Renal cortex interstitium (tissue), 11 donors: Measurements from ENCODE around the gene TCEA3. TPM values are rescaled to one million over a fixed set of nuclear protein-coding genes. Genes with fewer than 3 reads are reported as not detected.

ENCODE experiments used
- DNase-seq, 11 donors: peaks; one replicate each; pipeline ENCODE4 v3.0.0-alpha.2; 2013; ENCODE audit warnings: low read depth in 9 of 11, low spot score in 4 of 11; ENCODE audit errors: extremely low read depth in 1 of 11
- polyA plus RNA-seq, 3 donors: library from polyadenylated mRNA; unstranded; fragments of 120-200 nt; gene quantifications; one replicate each; pipeline ENCODE4 v1.2.1, GENCODE V29; 2013; ENCODE audit not compliant: insufficient read length in 3 of 3

The TCEA3 gene
- polyA plus RNA-seq, 3 donors = 45.8 to 62.9 (median 49.2) TPM

DNA sequence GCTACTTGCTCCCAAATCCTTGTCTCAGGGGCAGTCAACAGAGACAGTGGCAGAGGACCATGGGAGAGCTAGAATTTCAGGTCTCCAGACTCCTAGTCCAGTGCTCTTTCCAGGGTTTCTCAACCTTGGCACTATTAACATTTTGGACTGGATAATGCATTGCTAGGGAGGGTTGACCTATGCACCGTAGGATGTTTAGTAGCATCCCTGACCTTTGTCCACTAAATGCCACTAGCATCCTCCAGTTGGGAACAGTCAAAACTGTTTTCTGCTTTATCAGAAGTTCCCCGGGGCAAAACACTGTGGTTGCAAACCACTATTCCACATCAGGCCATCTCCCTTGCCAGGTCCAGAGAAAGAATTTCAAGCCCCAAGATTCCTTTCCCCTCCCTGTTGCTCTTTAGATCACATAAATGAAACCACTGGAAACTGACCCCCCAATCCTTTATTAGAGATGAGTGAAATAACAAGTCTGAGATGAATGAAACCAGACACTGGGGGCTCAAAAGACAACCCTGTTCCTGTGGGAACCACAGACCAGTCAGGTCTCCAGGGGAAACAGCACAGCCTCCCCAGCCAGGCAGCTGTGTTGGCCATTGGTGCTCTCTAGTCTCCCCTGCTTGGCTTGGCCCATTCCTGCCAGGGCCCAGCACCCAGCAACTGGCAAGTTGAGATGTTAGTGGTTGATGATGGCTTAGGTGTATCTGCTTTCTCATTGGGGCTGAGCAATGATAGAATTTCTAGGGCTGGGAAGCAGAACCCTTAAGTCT lies 3.8 kb upstream of the TCEA3 start:
- DNase-seq = no peak

GRCh38 chr1:23427550-23427949 lies 3.0 kb upstream of the TCEA3 start:
- DNase-seq = no peak

DNA sequence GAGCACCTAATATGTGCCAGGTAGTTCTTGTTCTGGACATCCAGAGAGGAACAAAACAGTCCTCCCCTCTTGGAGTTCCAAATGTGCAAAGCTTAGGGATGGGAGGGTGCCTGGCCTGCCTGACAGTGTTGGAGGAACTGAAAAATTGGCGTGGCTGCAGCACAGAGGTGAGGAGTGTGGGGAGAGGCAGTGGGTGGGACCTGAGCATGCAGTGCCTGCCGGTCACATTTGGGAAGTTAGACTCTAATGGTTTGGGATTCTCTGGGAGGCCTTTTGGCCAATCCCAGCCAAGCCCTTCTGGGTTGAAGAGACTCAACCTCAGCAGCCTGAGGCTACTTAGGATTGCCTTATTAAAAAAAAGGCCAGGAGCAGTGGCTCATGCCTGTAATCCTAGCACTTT lies 2.3 kb upstream of the TCEA3 start:
- no peak for DNase-seq

- no peak for DNase-seq
Observed at GRCh38 chr1:23425193-23425494, 596 bp upstream of the TCEA3 start.

- DNase-seq = no peak
Observed at GRCh38 chr1:23423415-23424292, 894 bp downstream of the TCEA3 start.

DNA sequence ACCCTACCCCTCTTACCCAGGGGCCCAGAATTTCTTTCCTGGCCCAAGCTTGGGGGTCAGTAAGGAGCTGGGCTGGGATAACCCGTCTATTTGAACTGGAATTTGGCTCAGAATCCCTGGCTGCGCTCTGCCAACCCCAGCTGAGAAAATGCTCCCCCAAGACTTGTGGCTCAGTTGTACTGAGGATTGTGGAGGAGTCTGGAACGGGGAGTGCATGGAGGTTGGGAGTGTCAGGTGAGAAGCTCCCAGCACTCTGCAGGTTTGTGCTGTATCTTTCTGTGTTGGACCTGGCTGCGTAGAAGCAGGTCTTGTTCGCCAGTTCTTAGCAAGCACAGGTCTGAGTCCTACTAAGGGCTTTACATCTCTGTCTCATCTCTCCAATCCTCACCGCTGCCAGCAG lies 1.6 kb downstream of the TCEA3 start:
- DNase-seq = no peak

- no peak for DNase-seq
Observed at GRCh38 chr1:23422241-23422877, 2.2 kb downstream of the TCEA3 start.

DNA sequence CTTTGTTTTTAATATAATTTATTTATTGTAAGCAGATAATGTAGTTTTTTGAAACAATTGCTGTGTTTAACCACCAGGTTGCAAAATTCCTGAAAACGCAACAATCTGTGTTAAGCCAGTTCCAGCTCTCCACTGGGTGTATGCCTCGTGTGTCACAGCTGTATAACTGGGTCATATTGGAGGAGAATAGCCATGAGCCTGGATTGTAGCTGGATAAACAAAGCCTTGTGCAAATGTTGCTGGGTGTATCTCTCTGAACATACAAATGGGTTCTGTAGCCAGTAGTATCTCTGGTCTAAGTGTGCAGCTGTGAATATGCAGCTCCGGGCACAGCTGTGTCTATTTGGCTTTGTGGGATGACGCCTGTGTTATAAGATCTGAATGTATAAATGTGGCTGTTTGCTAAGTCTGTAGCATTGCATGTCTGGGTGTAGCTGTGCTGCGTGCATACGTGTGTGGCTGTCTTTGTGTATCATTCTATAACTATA lies 2.8 kb downstream of the TCEA3 start:
- DNase-seq = no peak

DNA sequence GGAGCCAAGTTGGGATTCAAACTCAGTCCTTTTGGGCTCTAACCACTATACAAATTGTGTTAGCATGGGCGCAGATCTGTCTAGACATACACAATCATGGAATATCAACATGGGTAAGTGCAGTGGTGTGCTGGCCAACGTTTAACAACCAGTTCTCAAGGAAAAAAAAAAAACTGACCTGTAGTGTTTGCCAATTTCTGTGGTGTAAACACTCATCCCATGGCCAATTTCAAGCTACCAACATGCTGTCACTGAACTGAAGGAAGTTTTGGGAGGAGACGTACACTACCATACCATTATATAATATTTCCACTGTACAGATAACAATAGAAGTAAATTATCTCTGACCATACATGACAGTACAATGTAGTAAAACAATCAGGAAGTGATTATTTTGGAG lies 3.2 kb downstream of the TCEA3 start:
- DNase-seq = no peak

GRCh38 chr1:23420778-23421177 lies 3.8 kb downstream of the TCEA3 start:
- no peak for DNase-seq

- DNase-seq = no peak
Observed at GRCh38 chr1:23419180-23419579, 5.4 kb downstream of the TCEA3 start.

DNA sequence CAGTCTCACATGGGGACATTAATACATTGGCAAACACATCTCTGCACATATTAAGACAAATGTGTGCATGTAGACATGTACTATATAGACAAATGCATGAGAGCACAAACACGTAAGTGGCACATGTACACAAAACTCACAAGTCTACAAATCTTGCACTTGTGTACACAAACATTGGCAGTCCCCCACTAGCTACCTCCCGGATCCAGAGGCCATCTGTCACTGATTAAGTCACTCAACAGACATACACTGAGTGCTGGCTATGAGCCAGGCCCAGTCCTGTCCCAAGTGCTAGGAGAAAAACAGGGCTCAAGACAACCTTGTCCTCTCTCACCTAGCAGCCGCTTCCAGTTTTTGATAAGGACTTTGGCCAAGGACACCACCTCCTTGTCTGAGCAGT lies 7.0 kb downstream of the TCEA3 start:
- no peak for DNase-seq

DNA sequence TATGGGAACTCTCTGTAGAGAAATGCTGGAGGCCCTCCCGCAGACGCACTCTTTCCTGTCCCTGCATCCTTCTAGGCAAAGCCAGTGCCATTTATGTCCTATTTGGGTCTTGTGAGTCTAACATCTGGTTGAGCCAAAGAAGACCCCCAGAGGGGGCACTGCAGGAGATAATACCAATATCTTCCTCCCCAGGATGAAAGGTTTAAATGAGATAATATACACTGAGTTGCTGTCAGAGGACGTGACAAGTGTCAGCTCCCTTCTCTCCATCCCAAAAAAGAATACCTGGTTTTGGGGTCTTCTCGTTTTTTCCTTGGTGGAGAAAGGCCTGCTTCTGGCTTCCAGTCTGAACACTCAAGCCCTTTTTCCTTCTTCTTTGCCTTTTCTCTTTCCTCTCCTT lies 7.6 kb downstream of the TCEA3 start:
- DNase-seq = no peak

DNA sequence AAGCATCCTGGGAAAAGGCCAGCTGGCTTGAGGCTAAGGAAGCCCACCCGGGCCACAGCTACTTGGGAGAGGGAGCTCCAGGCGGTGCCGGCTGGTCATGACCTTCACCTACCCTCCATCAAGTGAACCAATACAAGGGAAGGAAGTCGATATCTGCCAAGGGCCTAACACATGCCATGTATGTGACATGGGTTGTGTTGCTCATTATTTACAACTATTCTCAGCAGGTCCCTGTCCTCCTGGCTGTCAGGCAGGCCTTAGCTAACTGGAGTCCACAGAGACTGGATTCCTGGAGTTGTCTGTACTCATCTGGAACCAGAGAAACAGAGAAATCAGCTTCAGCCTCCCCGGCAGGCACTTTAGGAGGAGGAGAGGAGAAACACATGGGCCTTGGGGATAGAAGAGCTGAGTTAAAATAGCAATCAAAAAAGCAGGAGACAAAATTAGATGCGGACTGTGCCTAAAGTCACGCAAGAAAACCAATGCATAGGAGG lies 15.7 kb downstream of the TCEA3 start:
- no peak for DNase-seq

GRCh38 chr1:23407016-23407630 lies 17.4 kb downstream of the TCEA3 start:
- DNase-seq = no peak

GRCh38 chr1:23405946-23406345 lies 18.6 kb downstream of the TCEA3 start:
- no peak for DNase-seq

DNA sequence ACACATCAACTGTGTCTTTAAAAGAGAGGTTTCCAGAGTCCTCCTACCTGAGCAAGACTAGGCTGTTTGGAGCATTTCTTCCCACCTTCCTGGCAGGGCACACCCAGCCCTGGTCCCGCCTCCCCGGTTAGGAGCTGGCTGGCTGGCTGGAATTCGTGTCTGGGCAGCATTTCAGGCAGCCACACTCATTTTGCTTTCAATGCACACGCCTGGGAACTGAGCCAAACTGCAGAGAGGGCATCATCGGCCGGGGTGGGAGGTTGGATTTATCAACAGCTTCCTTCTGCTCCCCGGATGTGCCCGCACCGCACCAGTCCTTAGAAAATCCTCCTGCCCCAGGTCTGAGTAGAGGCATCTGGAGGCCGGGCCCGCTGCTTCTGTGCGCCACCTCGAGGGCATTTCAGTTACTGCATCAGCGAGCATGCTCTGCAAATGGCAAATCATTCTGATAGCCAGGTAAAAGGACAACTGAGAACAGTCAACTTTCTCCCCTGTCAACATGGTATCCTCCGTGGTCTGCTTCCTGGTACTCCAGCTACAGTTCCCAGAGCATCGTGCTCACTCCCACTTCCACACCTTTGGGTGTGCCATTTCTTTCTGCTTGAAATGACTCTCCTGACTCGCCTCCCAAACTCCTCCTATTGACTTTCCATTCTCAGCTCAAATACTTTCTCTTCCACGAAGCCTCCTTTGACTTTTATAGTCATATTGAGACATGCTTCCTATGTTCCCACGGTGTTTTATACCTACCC lies 20.6 kb downstream of the TCEA3 start:
- DNase-seq = peak in 9 of 11 donors; percentile 54 to 85 (median 72)

- DNase-seq = no peak
Observed at GRCh38 chr1:23403355-23403734, 21.2 kb downstream of the TCEA3 start.

DNA sequence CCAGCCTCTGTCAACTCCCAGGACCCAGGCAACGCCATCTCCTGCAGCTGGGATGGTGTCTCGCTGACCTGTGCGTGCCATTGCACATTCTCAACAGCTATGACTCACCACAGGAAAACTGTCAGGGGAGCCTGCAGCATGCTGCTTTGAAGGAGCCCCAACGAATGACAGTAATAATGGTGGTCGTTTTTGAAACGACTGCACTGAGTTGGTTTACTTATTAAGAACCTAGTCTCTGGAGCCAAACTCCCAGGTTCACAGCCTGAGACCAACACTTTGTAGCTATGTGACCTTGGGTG lies 21.6 kb downstream of the TCEA3 start:
- DNase-seq = no peak
